IMR-90 (cell line): ENCODE results near the gene FBXW7. TPM values are rescaled to one million over a fixed set of nuclear protein-coding genes. Genes with fewer than 3 reads are reported as not detected.

Experiments used
- ATAC-seq: fragments of 200-7000 bp; cut with Tn5 transposase; 2 replicates; pipeline ENCODE4 v1.9.1; 2020; ENCODE audit warnings: low read depth, mild to moderate bottlenecking, moderate library complexity
- BruUV-seq: library from RNA; stranded (reverse); fragments of 400-500 nt; replicated peaks from 2 replicates; lab custom pipeline; 2021; lab: Mats Ljungman, UMichigan
- CTCF ChIA-PET: fragments of 300-600 bp; formaldehyde crosslinking; extraction: SDS; loops from one replicate; lab custom pipeline; 2021; ENCODE audit warnings: antibody characterized with exemption; lab: Yijun Ruan, JAX
- POLR2A ChIA-PET: fragments of 300-600 bp; sonication (Branson Sonifier 250); formaldehyde crosslinking; loops from one replicate; lab custom pipeline; 2022; ENCODE audit warnings: antibody characterized with exemption; ENCODE audit not compliant: unreplicated experiment; lab: Charles Lee
- DNase-seq: peaks from one replicate; pipeline ENCODE4 v3.0.0; 2013
- H2AFZ ChIP-seq: replicated peaks from 2 replicates; pipeline ENCODE3; 2013; ENCODE audit warnings: low read length, mild to moderate bottlenecking; ENCODE audit not compliant: poor library complexity
- H2AK5ac ChIP-seq: 2 replicates; pipeline ENCODE4 v1.6.1; 2013; ENCODE audit warnings: low read depth, low read length, inconsistent platforms
- H2AK9ac ChIP-seq: replicated peaks from 2 replicates; pipeline ENCODE3; 2013; ENCODE audit warnings: mild to moderate bottlenecking, low read depth, low read length, moderate library complexity; ENCODE audit not compliant: poor library complexity
- H2BK120ac ChIP-seq: 2 replicates; pipeline ENCODE4 v1.6.1; 2013; ENCODE audit warnings: low read depth, low read length, inconsistent platforms
- H2BK15ac ChIP-seq: 3 replicates; pipeline ENCODE4 v1.6.1; 2013; ENCODE audit warnings: low read depth, low read length, inconsistent platforms
- H2BK20ac ChIP-seq: 2 replicates; pipeline ENCODE4 v1.6.1; 2013; ENCODE audit warnings: low read depth, mild to moderate bottlenecking, inconsistent platforms, low read length, moderate library complexity
- H2BK5ac ChIP-seq: 2 replicates; pipeline ENCODE4 v1.6.1; 2013; ENCODE audit warnings: mild to moderate bottlenecking, low read depth, low read length, inconsistent platforms; ENCODE audit not compliant: poor library complexity, severe bottlenecking
- H3K14ac ChIP-seq: replicated peaks from 2 replicates; pipeline ENCODE4 v1.6.1; 2013; ENCODE audit warnings: low read depth, low read length, inconsistent platforms
- H3K18ac ChIP-seq: 2 replicates; pipeline ENCODE4 v1.6.1; 2013; ENCODE audit warnings: low read depth, low read length, control low read depth
- H3K23ac ChIP-seq: 2 replicates; pipeline ENCODE4 v1.6.1; 2013; ENCODE audit warnings: low read depth, low read length, inconsistent platforms
- H3K27ac ChIP-seq: 2 replicates; pipeline ENCODE4 v1.5.1; 2013; ENCODE audit warnings: mild to moderate bottlenecking, control low read depth, low read length; ENCODE audit not compliant: insufficient read depth
- H3K27me3 ChIP-seq: 2 replicates; pipeline ENCODE4 v1.6.1; 2013; ENCODE audit warnings: low read length; ENCODE audit not compliant: control insufficient read depth, insufficient read depth
- H3K36me3 ChIP-seq: 2 replicates; pipeline ENCODE4 v1.6.1; 2013; ENCODE audit warnings: low read length, mixed read lengths; ENCODE audit not compliant: control insufficient read depth, insufficient read depth
- H3K4ac ChIP-seq: 2 replicates; pipeline ENCODE4 v1.6.1; 2013; ENCODE audit warnings: low read depth, low read length, inconsistent platforms
- H3K4me1 ChIP-seq: 2 replicates; pipeline ENCODE4 v1.6.1; 2013; ENCODE audit warnings: low read length, mixed read lengths; ENCODE audit not compliant: control insufficient read depth, insufficient read depth
- H3K4me2 ChIP-seq: 2 replicates; pipeline ENCODE4 v1.6.1; 2013; ENCODE audit warnings: low read depth, mild to moderate bottlenecking, control low read depth, low read length, moderate library complexity
- H3K4me3 ChIP-seq: 2 replicates; pipeline ENCODE4 v1.5.1; 2013; ENCODE audit warnings: low read depth, mild to moderate bottlenecking, control low read depth, low read length, moderate library complexity; ENCODE audit not compliant: insufficient read depth
- H3K56ac ChIP-seq: 2 replicates; pipeline ENCODE4 v1.6.1; 2013; ENCODE audit warnings: low read length, inconsistent platforms; ENCODE audit not compliant: insufficient read depth; ENCODE audit errors: extremely low read depth
- H3K79me1 ChIP-seq, 2 experiments: 2 replicates each; pipeline ENCODE4 v1.6.1; 2013; ENCODE audit warnings: low read length in 2 of 2, inconsistent platforms in 1 of 2, low read depth in 1 of 2
- H3K9ac ChIP-seq: 2 replicates; pipeline ENCODE4 v1.6.1; 2013; ENCODE audit warnings: low read depth, low read length, control low read depth
- H3K9me1 ChIP-seq: 2 replicates; pipeline ENCODE4 v1.6.1; 2013; ENCODE audit warnings: low read length, inconsistent platforms; ENCODE audit not compliant: insufficient read depth
- H3K9me3 ChIP-seq: 2 replicates; pipeline ENCODE4 v1.6.1; 2013; ENCODE audit warnings: low read length; ENCODE audit not compliant: control insufficient read depth, insufficient read depth
- H4K20me1 ChIP-seq: 2 replicates; pipeline ENCODE4 v1.6.1; 2013; ENCODE audit warnings: low read length, inconsistent platforms; ENCODE audit not compliant: insufficient read depth
- H4K5ac ChIP-seq: 2 replicates; pipeline ENCODE4 v1.6.1; 2013; ENCODE audit warnings: mild to moderate bottlenecking, low read depth, low read length, control low read depth
- H4K8ac ChIP-seq, 2 experiments: 2 replicates each; pipeline ENCODE4 v1.6.1; 2013; ENCODE audit warnings: low read depth in 2 of 2, low read length in 2 of 2, control low read depth in 1 of 2, inconsistent platforms in 1 of 2
- H4K91ac ChIP-seq: 2 replicates; pipeline ENCODE4 v1.6.1; 2013; ENCODE audit warnings: low read depth, low read length, inconsistent platforms; ENCODE audit not compliant: insufficient read depth
- WGBS, 2 experiments: methylation state at CpG; one replicate each; pipeline versions ENCODE4 v1.1.5 to v1.1.7; 2013; ENCODE audit warnings: missing lambda C conversion rate in 2 of 2; ENCODE audit not compliant: insufficient read length in 1 of 2; ENCODE audit errors: extremely low coverage in 2 of 2; 5-methylcytosine and 5-hydroxymethylcytosine counted together
- dilution Hi-C: fragments of 300-500 bp; cut with HindIII; formaldehyde crosslinking; loops from one replicate; pipeline ENCODE4 v1.14.3; 2018; ENCODE audit warnings: low sequenced_read_pairs; ENCODE audit not compliant: unreplicated experiment
- in situ Hi-C: fragments of 300-500 bp; cut with MboI; formaldehyde crosslinking; loops from 3 replicates; pipeline ENCODE4 v1.14.3; 2019; ENCODE audit warnings: low sequenced_read_pairs, inconsistent platforms, mixed read lengths
- intact Hi-C: fragments of 100-400 bp; cut with micrococcal nuclease; formaldehyde crosslinking; loops from 2 replicates; pipeline ENCODE4 v1.10.0; 2022
- polyA plus RNA-seq, 3 experiments: library from polyadenylated mRNA; depleted of rRNA; stranded (reverse); fragments of >200 nt; gene quantifications; 2 replicates each; pipeline ENCODE4 v1.2.3, GENCODE V29; 2012; ENCODE audit warnings: low replicate concordance in 1 of 3
- total RNA-seq: library from RNA; depleted of rRNA; stranded (reverse); fragments of >200 nt; gene quantifications from 2 replicates; pipeline ENCODE4 v1.2.3, GENCODE V29; 2012
- TF ChIP-seq, protein P1 (sequence below): conservative IDR thresholded peaks from 2 replicates; pipeline ENCODE4 v1.5.1; 2012; ENCODE audit warnings: mild to moderate bottlenecking, low read depth, low read length, improper control_type of control experiment

The FBXW7 gene
- total and polyA plus RNA-seq, 2 of the 4 experiments (the other 2 are of a cell fraction) = 7.2 to 27.4 TPM

DNA sequence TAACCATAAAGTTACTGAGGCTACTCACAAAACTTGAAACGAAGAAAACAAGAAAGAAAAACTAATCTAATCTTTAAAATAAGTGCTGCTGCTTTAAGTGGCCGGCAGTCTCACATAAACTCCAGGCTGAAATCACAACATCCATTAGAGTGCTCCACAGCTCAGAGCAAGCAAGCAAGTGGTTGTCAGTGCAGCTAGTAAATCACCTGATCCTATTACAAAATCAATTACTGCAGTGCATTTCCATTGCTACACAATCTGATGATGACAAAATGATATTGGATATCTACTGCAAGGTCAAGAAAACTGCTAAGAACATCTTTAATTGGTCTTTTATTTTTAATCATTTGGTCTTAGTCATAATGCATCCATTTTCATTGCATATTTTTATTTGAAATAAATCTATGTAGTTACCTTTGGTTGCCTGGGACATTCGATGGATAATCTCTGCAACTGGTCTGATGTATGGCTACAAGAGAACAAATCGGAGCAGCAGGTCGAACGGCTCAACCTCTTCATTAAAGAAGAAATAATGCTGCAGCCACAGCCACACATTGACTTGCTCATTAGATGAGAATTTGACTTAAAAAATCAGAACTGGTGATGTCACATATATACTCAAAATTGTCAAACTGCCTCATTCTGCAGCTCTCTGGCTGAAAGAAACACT, 87.7 kb downstream of the FBXW7 start:
- POLR2A ChIA-PET = no interaction called here
- no TSS peak for BruUV-seq

More for the DNA sequence above, 87.7 kb downstream of the FBXW7 start:
- Histone ChIP-seq H2AK5ac (no peak overlapping the region), H3K4ac (no peak overlapping the region), H3K36me3 (no peaks in the 10 kb centered on the region), H3K4me1 (no peaks in the 10 kb centered on the region), H2BK120ac (no peak overlapping the region), H3K27ac (no peak overlapping the region), H3K56ac (no peak overlapping the region), H4K5ac (no peak overlapping the region), H3K9me3 (no peaks in the 10 kb centered on the region), H2AFZ (no peak overlapping the region), H3K4me3 (no peak overlapping the region), H3K79me1 (peaks cover 11 to 15% of the 10 kb centered on the region in 2 experiments; a peak in 3 of 4 replicates), H3K9ac (no peak overlapping the region), H2BK15ac (no peak overlapping the region), H3K4me2 (no peak overlapping the region), H3K18ac (no peak overlapping the region), H2BK20ac (no peak overlapping the region), H4K20me1 (peaks cover 7% of the 10 kb centered on the region), H3K14ac (no peak overlapping the region), H3K9me1 (peaks cover 4% of the 10 kb centered on the region), H3K23ac (no peak overlapping the region), H4K91ac (no peak overlapping the region), H2AK9ac (no peak overlapping the region), H3K27me3 (no peaks in the 10 kb centered on the region), H2BK5ac (no peak overlapping the region), H4K8ac (no peak overlapping the region)
- intact Hi-C loops = no loop called here
- in situ Hi-C loops = no loop called here
- CTCF ChIA-PET = interaction anchor here (0.6 kb wide), 1 partner anchor 8 kb away, joined by 3 read pairs; no protein-coding TSS in a partner anchor
- dilution Hi-C loops = no loop called here
- WGBS, 2 experiments = no CpG with 5 or more reads among the region's 6 CpGs
- ATAC-seq (no peak), DNase-seq (no peak)
- TF ChIP-seq, protein P1, sequence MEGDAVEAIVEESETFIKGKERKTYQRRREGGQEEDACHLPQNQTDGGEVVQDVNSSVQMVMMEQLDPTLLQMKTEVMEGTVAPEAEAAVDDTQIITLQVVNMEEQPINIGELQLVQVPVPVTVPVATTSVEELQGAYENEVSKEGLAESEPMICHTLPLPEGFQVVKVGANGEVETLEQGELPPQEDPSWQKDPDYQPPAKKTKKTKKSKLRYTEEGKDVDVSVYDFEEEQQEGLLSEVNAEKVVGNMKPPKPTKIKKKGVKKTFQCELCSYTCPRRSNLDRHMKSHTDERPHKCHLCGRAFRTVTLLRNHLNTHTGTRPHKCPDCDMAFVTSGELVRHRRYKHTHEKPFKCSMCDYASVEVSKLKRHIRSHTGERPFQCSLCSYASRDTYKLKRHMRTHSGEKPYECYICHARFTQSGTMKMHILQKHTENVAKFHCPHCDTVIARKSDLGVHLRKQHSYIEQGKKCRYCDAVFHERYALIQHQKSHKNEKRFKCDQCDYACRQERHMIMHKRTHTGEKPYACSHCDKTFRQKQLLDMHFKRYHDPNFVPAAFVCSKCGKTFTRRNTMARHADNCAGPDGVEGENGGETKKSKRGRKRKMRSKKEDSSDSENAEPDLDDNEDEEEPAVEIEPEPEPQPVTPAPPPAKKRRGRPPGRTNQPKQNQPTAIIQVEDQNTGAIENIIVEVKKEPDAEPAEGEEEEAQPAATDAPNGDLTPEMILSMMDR = no peak
